AG04449 (cell line): Measurements from ENCODE around the gene TAF8.

Experiments
- CTCF ChIA-PET: fragments of 350-600 bp; formaldehyde crosslinking; extraction: SDS; loops from one replicate; lab custom pipeline; 2021; ENCODE audit warnings: antibody characterized with exemption; lab: Yijun Ruan, JAX
- POLR2A ChIA-PET: fragments of 400-600, 350-600 bp; formaldehyde crosslinking; extraction: SDS; loops from one replicate; lab custom pipeline; 2020; ENCODE audit warnings: antibody characterized with exemption, inconsistent platforms; lab: Yijun Ruan, JAX
- DNase-seq: peaks from one replicate; pipeline ENCODE4 v3.0.0-alpha.2; 2010; ENCODE audit warnings: low read depth, low spot score
- H3K4me3 ChIP-seq: 2 replicates; pipeline ENCODE4 v1.5.1; 2011; ENCODE audit warnings: low read depth, mild to moderate bottlenecking, control low read depth, low read length
- CTCF ChIP-seq: IDR thresholded peaks from one replicate; pipeline ENCODE4 v1.5.1; 2011; ENCODE audit warnings: mild to moderate bottlenecking, moderate library complexity, low read length, control low read depth, inconsistent platforms; ENCODE audit not compliant: insufficient read depth; ENCODE audit errors: missing control alignments

Gene TAF8

GRCh38 chr6:42010185-42010891 lies 40.0 kb upstream of the TAF8 start:
- no peak for TF ChIP-seq CTCF
- no peak overlapping the region for H3K4me3 ChIP-seq
- DNase-seq: no peak
- POLR2A ChIA-PET: no interaction called here
- CTCF ChIA-PET: interaction anchor here (0.7 kb wide), 1 partner anchor 34 kb away, joined by 3 read pairs; no protein-coding TSS in a partner anchor

- H3K4me3 ChIP-seq: no peak overlapping the region
- POLR2A ChIA-PET: no interaction called here
- CTCF ChIA-PET: no interaction called here
- DNase-seq: no peak
- no peak for TF ChIP-seq CTCF
Measured at GRCh38 chr6:42010909-42011308, 39.4 kb upstream of the TAF8 start.

- ChIA-PET POLR2A (no interaction called here), CTCF (no interaction called here)
- H3K4me3 ChIP-seq: no peak overlapping the region
- TF ChIP-seq CTCF: no peak
- peak; percentile 34 for DNase-seq
Measured at GRCh38 chr6:42012501-42013133, 37.7 kb upstream of the TAF8 start.

- ChIA-PET CTCF (no interaction called here), POLR2A (no interaction called here)
- TF ChIP-seq CTCF: no peak
- DNase-seq: peak; percentile 12
- no peak overlapping the region for H3K4me3 ChIP-seq
Measured at GRCh38 chr6:42013134-42013516, 37.2 kb upstream of the TAF8 start.

- ChIA-PET CTCF (interaction anchor here (1.1 to 1.4 kb wide), 3 partner anchors 9 to 230 kb away, joined by 3 to 4 read pairs (median 4); partner anchors contain the start of gene TOMM6), POLR2A (no interaction called here)
- H3K4me3 ChIP-seq: no peak overlapping the region
- DNase-seq: peak; percentile 34
- no peak for TF ChIP-seq CTCF
Measured at GRCh38 chr6:42017021-42017643, 33.2 kb upstream of the TAF8 start.

- ChIA-PET POLR2A (no interaction called here), CTCF (no interaction called here)
- TF ChIP-seq CTCF: no peak
- H3K4me3 ChIP-seq: no peak overlapping the region
- DNase-seq: no peak
Measured at GRCh38 chr6:42020967-42021366, 29.4 kb upstream of the TAF8 start.
